DND-41 (cell line): Measurements from ENCODE around the gene LY6G6F.
A peak's percentile ranks its signal among the peaks of the same experiment; 100 is the strongest.

ENCODE experiments used
- ATAC-seq: fragments of 200-7000 bp; cut with Tn5 transposase; 3 replicates; pipeline ENCODE4 v1.9.1; 2021; ENCODE audit warnings: low read depth; ENCODE audit not compliant: insufficient read depth
- DNase-seq: peaks from one replicate; pipeline ENCODE4 v3.0.0-alpha.2; 2020
- H2AFZ ChIP-seq: 2 replicates; pipeline ENCODE4 v1.6.0; 2012; ENCODE audit warnings: low read depth, low read length
- H3K27ac ChIP-seq: 2 replicates; pipeline ENCODE4 v1.5.1; 2012; ENCODE audit warnings: low read length, inconsistent platforms
- H3K27me3 ChIP-seq: fragments of 200-600 bp; sonication (generic); 2 replicates; pipeline ENCODE4 v1.6.0; 2012; ENCODE audit warnings: low read length, mild to moderate bottlenecking, inconsistent platforms; ENCODE audit not compliant: insufficient read depth, poor library complexity
- H3K36me3 ChIP-seq: 2 replicates; pipeline ENCODE4 v1.5.1; 2012; ENCODE audit warnings: low read length, inconsistent platforms; ENCODE audit not compliant: insufficient read depth
- H3K4me1 ChIP-seq: 2 replicates; pipeline ENCODE4 v1.5.1; 2012; ENCODE audit warnings: mild to moderate bottlenecking, low read length; ENCODE audit not compliant: insufficient read depth
- H3K4me2 ChIP-seq: 2 replicates; pipeline ENCODE4 v1.6.0; 2012; ENCODE audit warnings: mild to moderate bottlenecking, moderate library complexity, low read length, inconsistent platforms; ENCODE audit not compliant: insufficient read depth
- H3K4me3 ChIP-seq, 2 experiments: fragments of 200-600 bp in 1 of 2; shearing (Covaris generic) in 1 of 2; 2 replicates each; pipeline ENCODE4 v1.5.1; 2012 to 2016; ENCODE audit warnings: inconsistent platforms in 2 of 2, low read length in 2 of 2, mild to moderate bottlenecking in 2 of 2, low read depth in 1 of 2, moderate library complexity in 1 of 2
- H3K79me2 ChIP-seq: 2 replicates; pipeline ENCODE4 v1.6.0; 2012; ENCODE audit warnings: low read length, inconsistent platforms; ENCODE audit not compliant: insufficient read depth
- H3K9ac ChIP-seq: 2 replicates; pipeline ENCODE4 v1.6.0; 2012; ENCODE audit warnings: low read depth, mild to moderate bottlenecking, inconsistent platforms, low read length, moderate library complexity
- H3K9me3 ChIP-seq: 2 replicates; pipeline ENCODE4 v1.5.1; 2012; ENCODE audit warnings: low read length, moderate library complexity, mild to moderate bottlenecking, inconsistent platforms; ENCODE audit not compliant: insufficient read depth, severe bottlenecking
- H4K20me1 ChIP-seq: 2 replicates; pipeline ENCODE4 v1.6.0; 2012; ENCODE audit warnings: low read length; ENCODE audit not compliant: insufficient read depth
- CTCF ChIP-seq: IDR thresholded peaks from 2 replicates; pipeline ENCODE4 v1.5.1; 2012; ENCODE audit warnings: borderline replicate concordance, low read length, moderate library complexity, mild to moderate bottlenecking; ENCODE audit not compliant: poor library complexity, severe bottlenecking; ENCODE audit errors: extremely low read depth
- EZH2 ChIP-seq: IDR thresholded peaks from 3 replicates; pipeline ENCODE4 v1.6.1; 2012; ENCODE audit warnings: borderline replicate concordance, low read depth, mild to moderate bottlenecking, moderate library complexity, low read length, inconsistent platforms; ENCODE audit not compliant: severe bottlenecking

LY6G6F gene

GRCh38 chr6:31710523-31711219, 4.0 kb downstream of the LY6G6F start:
- Histone ChIP-seq H3K27ac (no peak overlapping the region), H3K9ac (no peak overlapping the region)
- ATAC-seq: no peak

GRCh38 chr6:31711233-31711632, 4.6 kb downstream of the LY6G6F start:
- no peak overlapping the region for H3K9ac ChIP-seq
- no peaks in the 10 kb centered on the region for H3K4me1 ChIP-seq
- ATAC-seq (no peak; the same call in 2 of the 3 replicates), DNase-seq (no peak)
- H3K4me3 ChIP-seq: no peak overlapping the region
- H3K27ac ChIP-seq: no peak overlapping the region
- no peaks in the 10 kb centered on the region for H4K20me1 ChIP-seq
- no peaks in the 10 kb centered on the region for H3K79me2 ChIP-seq
- no peaks in the 10 kb centered on the region for H3K9me3 ChIP-seq
- no peak overlapping the region for H2AFZ ChIP-seq
- no peak overlapping the region for H3K4me2 ChIP-seq
- no peak for TF ChIP-seq CTCF
- no peak for TF ChIP-seq EZH2
- no peaks in the 10 kb centered on the region for H3K27me3 ChIP-seq
- no peaks in the 10 kb centered on the region for H3K36me3 ChIP-seq

More at GRCh38 chr6:31710523-31711219, 4.0 kb downstream of the LY6G6F start:
- Histone ChIP-seq H3K27me3 (no peaks in the 10 kb centered on the region), H3K9me3 (no peaks in the 10 kb centered on the region), H3K36me3 (no peaks in the 10 kb centered on the region), H3K4me3 (no peak overlapping the region), H2AFZ (no peak overlapping the region), H4K20me1 (no peaks in the 10 kb centered on the region), H3K4me1 (no peaks in the 10 kb centered on the region), H3K4me2 (no peak overlapping the region), H3K79me2 (no peaks in the 10 kb centered on the region)
- no peak for TF ChIP-seq EZH2
- no peak for TF ChIP-seq CTCF
- no peak for DNase-seq

GRCh38 chr6:31712296-31712695, 5.6 kb downstream of the LY6G6F start:
- H3K79me2 ChIP-seq: no peaks in the 10 kb centered on the region
- no peaks in the 10 kb centered on the region for H3K9me3 ChIP-seq
- H4K20me1 ChIP-seq: no peaks in the 10 kb centered on the region
- H3K4me2 ChIP-seq: no peak overlapping the region
- no peak overlapping the region for H3K4me3 ChIP-seq
- H3K36me3 ChIP-seq: no peaks in the 10 kb centered on the region
- no peak overlapping the region for H3K9ac ChIP-seq
- H2AFZ ChIP-seq: no peak overlapping the region
- H3K27me3 ChIP-seq: no peaks in the 10 kb centered on the region
- ATAC-seq: peak; percentile 70
- no peaks in the 10 kb centered on the region for H3K4me1 ChIP-seq
- TF ChIP-seq EZH2: no peak
- peak; percentile 48 for TF ChIP-seq CTCF
- DNase-seq: no peak
- H3K27ac ChIP-seq: no peak overlapping the region
